ENCODE results near the gene NKX6-2.

DNA sequence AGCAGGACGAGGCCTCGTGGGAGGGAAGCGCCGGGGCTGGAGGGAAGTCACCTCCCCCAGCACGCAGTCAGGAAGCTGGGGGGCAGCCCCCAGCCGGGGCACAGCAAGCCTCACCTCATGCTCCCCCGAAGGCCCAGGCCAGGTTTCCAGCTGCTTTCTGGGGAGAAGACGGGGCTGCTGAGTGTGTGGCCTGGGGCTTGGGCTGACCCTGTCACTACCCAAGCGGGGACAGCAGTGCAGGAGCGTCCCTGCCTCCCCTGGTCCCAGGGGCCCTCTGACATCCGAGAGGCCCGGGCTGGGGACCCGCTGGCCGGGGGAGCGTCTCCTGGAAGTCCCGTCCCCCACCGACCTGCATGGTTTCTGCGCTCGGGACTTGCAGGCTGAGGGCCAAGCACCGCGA is 19.7 kb upstream of the NKX6-2 start:
- TF ChIP-seq, protein P1, sequence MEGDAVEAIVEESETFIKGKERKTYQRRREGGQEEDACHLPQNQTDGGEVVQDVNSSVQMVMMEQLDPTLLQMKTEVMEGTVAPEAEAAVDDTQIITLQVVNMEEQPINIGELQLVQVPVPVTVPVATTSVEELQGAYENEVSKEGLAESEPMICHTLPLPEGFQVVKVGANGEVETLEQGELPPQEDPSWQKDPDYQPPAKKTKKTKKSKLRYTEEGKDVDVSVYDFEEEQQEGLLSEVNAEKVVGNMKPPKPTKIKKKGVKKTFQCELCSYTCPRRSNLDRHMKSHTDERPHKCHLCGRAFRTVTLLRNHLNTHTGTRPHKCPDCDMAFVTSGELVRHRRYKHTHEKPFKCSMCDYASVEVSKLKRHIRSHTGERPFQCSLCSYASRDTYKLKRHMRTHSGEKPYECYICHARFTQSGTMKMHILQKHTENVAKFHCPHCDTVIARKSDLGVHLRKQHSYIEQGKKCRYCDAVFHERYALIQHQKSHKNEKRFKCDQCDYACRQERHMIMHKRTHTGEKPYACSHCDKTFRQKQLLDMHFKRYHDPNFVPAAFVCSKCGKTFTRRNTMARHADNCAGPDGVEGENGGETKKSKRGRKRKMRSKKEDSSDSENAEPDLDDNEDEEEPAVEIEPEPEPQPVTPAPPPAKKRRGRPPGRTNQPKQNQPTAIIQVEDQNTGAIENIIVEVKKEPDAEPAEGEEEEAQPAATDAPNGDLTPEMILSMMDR (IDR thresholded peaks at IDR 0.05; ENCODE audit: poor library complexity), result no peak
- TF ChIP-seq EZH2 (IDR thresholded peaks at IDR 0.05; ENCODE audit: borderline replicate concordance), result no peak
- TF ChIP-seq EZH2phosphoT487 (IDR thresholded peaks at IDR 0.05; ENCODE audit: low read depth, severe bottlenecking, unreplicated experiment), result no peak
